Esophagus (tissue), 2 donors: ENCODE data around the gene MRRF. TPM values are rescaled to one million over a fixed set of nuclear protein-coding genes. Genes with fewer than 3 reads are reported as not detected.

Source experiments
- H3K27ac ChIP-seq, 2 donors: one replicate each; pipeline ENCODE4 v1.5.1; 2013; ENCODE audit warnings: low read depth in 2 of 2, mild to moderate bottlenecking in 2 of 2, inconsistent platforms in 1 of 2, low read length in 1 of 2, moderate library complexity in 1 of 2
- H3K27me3 ChIP-seq, 2 donors: one replicate each; pipeline ENCODE4 v1.6.1; 2013; ENCODE audit warnings: low read length in 2 of 2, control low read depth in 1 of 2, mild to moderate bottlenecking in 1 of 2; ENCODE audit not compliant: insufficient read depth in 2 of 2, control insufficient read depth in 1 of 2
- H3K36me3 ChIP-seq, 2 donors: one replicate each; pipeline ENCODE4 v1.6.1; 2013; ENCODE audit warnings: low read length in 1 of 2; ENCODE audit not compliant: control insufficient read depth in 2 of 2, insufficient read depth in 2 of 2
- H3K4me1 ChIP-seq, 2 donors: one replicate each; pipeline ENCODE4 v1.6.1; 2013; ENCODE audit warnings: low read length in 1 of 2; ENCODE audit not compliant: control insufficient read depth in 2 of 2, insufficient read depth in 2 of 2
- H3K4me3 ChIP-seq, 2 donors: one replicate each; pipeline ENCODE4 v1.5.1; 2013; ENCODE audit warnings: low read length in 2 of 2, mild to moderate bottlenecking in 2 of 2, low read depth in 1 of 2, moderate library complexity in 1 of 2
- H3K9me3 ChIP-seq, 2 donors: one replicate each; pipeline ENCODE4 v1.6.1; 2013; ENCODE audit warnings: mild to moderate bottlenecking in 2 of 2, low read depth in 1 of 2, low read length in 1 of 2, moderate library complexity in 1 of 2; ENCODE audit not compliant: control insufficient read depth in 2 of 2, insufficient read depth in 1 of 2
- WGBS, 2 donors: extraction: QIAGEN DNeasy Blood & Tissue Kit; methylation state at CpG; one replicate each; pipeline ENCODE4 v1.1.7; 2013; 5-methylcytosine and 5-hydroxymethylcytosine counted together
- polyA plus RNA-seq, 2 donors: library from polyadenylated mRNA; stranded (reverse); fragments of 200-250 nt; gene quantifications; one replicate each; pipeline ENCODE4 v1.2.3, GENCODE V29; 2013
- donor health status: healthy with polysubstance abuse.
- donor health status: Bipolar disorder and iron deficiency.

The MRRF gene
- polyA plus RNA-seq, 2 donors, result 22.4 to 36.3 TPM

DNA sequence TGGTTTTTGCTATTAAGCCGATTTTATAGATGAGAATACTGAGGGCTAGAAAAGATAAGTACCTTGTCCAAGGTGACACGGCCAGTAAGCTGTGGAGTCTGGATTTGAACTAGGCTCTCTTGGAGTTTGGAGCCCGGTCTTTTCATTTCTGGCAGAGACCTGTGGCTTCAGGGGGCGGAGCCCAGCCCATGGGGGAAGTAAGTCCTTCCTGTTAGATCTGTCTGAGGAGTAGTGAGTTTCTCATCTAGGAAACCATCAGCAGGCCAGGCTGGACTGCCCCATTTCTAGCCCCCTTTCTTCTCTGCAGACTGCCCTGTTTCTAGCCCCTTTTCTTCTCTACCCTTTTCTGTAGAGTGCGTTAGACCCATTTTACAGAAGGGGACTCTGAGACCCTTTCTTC, 105.6 kb downstream of the MRRF start:
- Histone ChIP-seq H3K9me3 (no peaks in the 10 kb centered on the region), H3K36me3 (no peaks in the 10 kb centered on the region), H3K27me3 (no peaks in the 10 kb centered on the region), H3K4me3 (peak overlapping the region in 1 of 2 donors; percentile 57), H3K27ac (peak overlapping the region; percentile 69 to 80), H3K4me1 (peaks cover 8 to 27% of the 10 kb centered on the region in 2 donors)
- WGBS, 2 donors, result 62 to 65% methylated on average over 5 of the region's 5 CpGs

DNA sequence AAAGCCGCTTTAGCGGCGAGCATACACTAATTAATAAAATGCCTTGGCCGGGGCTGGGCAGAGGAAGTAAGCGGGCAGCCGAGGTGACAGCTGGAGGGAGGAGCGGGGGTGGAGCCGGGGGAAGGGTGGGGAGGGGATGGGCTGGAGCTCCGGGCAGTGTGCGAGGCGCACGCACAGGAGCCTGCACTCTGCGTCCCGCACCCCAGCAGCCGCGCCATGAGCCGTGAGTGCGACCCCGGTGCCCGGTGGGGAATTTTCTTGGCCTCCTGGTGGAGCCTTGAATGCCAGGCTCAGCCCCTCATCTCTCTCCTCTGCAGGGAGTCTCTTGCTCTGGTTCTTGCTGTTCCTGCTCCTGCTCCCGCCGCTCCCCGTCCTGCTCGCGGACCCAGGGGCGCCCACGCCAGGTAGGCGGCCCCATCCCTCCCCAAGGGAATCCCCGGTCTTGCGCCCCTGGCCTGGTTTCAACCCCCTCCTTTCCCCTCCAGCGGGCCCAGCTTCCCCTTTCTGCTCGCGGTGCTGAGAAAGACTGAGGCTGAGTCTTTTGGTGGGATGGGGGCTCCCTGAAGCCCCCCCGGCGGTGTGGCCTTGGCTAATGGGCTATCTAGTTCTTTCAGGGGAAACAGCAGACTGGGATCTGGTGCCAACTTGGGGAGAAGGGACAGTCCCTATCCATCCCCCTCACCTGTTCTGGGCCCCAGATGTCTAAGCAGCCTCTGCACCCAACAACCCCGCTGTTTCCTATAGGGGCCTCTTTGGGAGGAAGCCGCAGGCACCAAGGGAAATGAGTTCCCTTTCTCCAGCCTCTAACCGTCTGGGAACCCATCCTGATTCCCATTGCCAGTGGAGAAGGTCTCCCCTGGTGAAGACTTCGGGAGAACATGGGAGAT, 106.4 kb downstream of the MRRF start, which contains the start of gene PTGS1:
Gene PTGS1, plus strand, starts transcription at position 156 of the 887 bp plus-strand sequence. Its CDS starts 61 bp downstream, at position 217.
- 8 to 9% methylated on average over 26 to 39 of the region's 39 CpGs for whole genome bisulfite sequencing, 2 donors
- peaks cover 0 to 4% of the 10 kb centered on the region in 2 donors for H3K36me3 ChIP-seq
- H3K27me3 ChIP-seq, result no peaks in the 10 kb centered on the region
- H3K27ac ChIP-seq, result peak within 1 kb of the TSS; percentile 69 to 85
- peaks cover 11 to 33% of the 10 kb centered on the region in 2 donors for H3K4me1 ChIP-seq
- no peaks in the 10 kb centered on the region for H3K9me3 ChIP-seq
- peak within 1 kb of the TSS; percentile 54 to 57 for H3K4me3 ChIP-seq

DNA sequence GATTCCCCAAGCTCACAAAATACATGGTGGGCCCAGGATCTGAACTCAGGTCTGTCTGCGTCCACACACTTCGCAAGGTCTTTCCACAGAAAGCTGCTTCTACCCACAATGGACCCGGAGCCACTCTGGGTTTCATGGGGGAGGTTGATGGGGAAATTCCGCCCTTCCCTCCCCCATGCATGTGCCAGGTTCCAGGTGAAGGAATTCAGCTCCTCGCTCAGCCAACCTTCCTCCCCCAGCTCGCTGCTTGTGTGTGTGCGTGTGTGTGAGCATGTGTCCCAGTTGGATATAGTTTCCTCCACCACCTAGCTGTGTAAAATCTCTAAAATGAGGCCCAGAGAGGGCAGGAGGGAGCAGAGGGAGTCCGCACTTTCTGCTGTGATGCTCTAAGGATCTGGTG, 107.2 kb downstream of the MRRF start:
- peak overlapping the region; percentile 1 to 57 for H3K4me3 ChIP-seq
- WGBS, 2 donors, result 84 to 86% methylated on average over 8 of the region's 8 CpGs
- H3K27ac ChIP-seq, result peak overlapping the region in 1 of 2 donors; percentile 14
- H3K9me3 ChIP-seq, result no peaks in the 10 kb centered on the region
- peaks cover 14 to 34% of the 10 kb centered on the region in 2 donors for H3K4me1 ChIP-seq
- no peaks in the 10 kb centered on the region for H3K27me3 ChIP-seq
- peaks cover 0 to 4% of the 10 kb centered on the region in 2 donors for H3K36me3 ChIP-seq

DNA sequence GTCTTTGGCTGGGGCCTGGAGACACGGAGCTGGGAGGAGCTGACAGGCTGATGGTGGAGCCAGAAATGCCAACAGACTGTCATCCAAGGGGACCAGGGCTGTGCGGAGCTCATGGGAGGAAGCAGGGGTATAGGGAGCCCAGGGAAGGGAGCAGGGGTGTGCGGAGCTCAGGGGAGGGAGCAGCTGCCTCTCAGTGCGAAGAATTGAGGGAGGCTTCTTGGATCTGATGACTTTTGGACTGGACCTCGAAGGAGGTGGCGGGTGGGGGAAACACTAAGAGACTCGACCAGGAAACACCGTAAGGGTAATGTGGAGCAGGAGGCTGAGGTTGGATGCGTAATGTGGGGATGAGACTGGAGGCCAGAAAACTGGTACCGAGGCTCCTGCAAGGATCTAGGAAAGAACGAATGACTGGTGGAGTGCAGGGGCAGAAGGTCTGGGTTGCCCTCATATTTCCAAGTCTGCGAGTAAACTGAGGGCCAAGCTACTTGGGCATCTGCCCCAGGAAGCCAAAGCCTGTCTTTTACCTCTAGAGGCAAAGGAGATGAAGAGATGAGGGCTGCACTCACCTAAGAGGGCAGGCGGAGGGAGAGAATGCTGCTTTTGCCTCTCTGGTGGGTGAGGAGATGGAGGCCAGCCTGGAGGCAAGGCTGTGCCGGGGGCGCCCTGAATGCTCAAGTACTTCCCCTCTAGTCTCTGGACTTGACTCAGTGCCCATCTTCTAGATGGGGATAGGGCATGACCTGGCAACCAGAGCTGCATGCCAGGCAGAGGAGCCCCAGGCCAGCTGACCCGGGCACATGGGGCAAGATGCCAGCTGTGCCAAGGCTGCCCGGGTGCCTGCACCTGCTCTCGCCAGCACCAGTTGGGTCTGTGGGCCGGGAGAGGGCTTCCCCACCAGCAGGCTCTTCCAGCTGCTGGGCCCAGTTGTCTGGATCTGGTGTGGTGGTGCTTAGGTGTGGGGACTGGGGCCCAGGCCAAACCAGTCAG, 108.5 kb downstream of the MRRF start:
- peaks cover 0 to 4% of the 10 kb centered on the region in 2 donors for H3K36me3 ChIP-seq
- H3K4me3 ChIP-seq, result no peak overlapping the region
- H3K27me3 ChIP-seq, result no peaks in the 10 kb centered on the region
- no peaks in the 10 kb centered on the region for H3K9me3 ChIP-seq
- 74 to 78% methylated on average over 19 of the region's 19 CpGs for WGBS, 2 donors
- H3K27ac ChIP-seq, result peak overlapping the region in 1 of 2 donors; percentile 34
- peaks cover 16 to 31% of the 10 kb centered on the region in 2 donors for H3K4me1 ChIP-seq

DNA sequence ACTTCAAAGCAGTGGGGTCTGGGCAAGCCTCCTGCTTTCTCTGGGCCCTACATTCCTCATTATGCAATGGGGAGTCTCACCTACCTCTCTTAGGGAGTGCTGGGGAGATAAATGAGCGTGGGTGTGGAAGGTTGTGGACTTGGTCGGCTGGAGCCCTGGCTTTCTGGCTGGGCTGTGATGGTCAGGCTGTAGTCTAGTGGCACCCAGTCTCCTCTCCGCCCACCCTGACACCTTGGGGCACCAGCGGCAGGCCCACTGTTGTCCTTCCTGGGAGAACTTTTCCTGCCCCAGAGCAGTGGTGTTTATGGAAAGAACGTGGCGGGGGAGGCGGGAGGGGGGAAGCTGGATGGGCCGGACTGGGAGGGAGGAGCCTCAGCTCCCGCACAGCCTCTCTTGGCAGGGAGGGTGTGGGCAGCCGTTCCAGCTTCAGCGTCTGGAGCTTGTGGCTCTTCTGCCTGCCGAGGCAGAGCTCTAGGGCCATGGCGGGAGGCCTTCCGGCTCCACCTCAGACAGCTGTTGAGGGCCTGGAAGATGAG, 110.3 kb downstream of the MRRF start:
- peaks cover 7 to 18% of the 10 kb centered on the region in 2 donors for H3K4me1 ChIP-seq
- peaks cover 0 to 7% of the 10 kb centered on the region in 2 donors for H3K36me3 ChIP-seq
- 19 to 28% methylated on average over 12 to 14 of the region's 14 CpGs for WGBS, 2 donors
- H3K27me3 ChIP-seq, result no peaks in the 10 kb centered on the region
- peak overlapping the region; percentile 61 to 88 for H3K27ac ChIP-seq
- H3K4me3 ChIP-seq, result peak overlapping the region in 1 of 2 donors; percentile 0
- H3K9me3 ChIP-seq, result no peaks in the 10 kb centered on the region

DNA sequence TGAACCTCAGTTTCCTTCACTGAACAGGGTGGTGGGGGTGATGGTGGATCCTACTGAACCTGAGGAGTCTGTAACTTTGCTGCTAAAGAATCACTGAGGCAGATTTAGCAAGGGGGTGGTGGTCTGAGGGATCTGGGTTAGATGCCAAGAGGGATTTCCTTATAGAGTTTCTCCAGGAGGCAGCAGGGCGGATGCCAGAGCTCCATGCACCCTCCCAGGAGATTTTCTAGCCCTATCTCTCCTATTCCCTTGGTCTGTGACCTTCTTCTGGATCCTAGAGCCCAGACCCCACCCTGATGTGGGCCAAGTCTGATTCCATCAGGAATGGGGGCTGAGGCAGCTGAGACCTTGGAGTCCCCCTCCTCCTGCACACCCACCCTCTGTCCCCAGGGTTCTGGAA, 112.1 kb downstream of the MRRF start:
- peak overlapping the region in 1 of 2 donors; percentile 56 for H3K27ac ChIP-seq
- H3K4me3 ChIP-seq, result no peak overlapping the region
- 80 to 94% methylated on average over 1 of the region's 1 CpG for WGBS, 2 donors
- H3K4me1 ChIP-seq, result peaks cover 7 to 18% of the 10 kb centered on the region in 2 donors
- H3K27me3 ChIP-seq, result no peaks in the 10 kb centered on the region
- H3K9me3 ChIP-seq, result no peaks in the 10 kb centered on the region
- H3K36me3 ChIP-seq, result peaks cover 0 to 9% of the 10 kb centered on the region in 2 donors

DNA sequence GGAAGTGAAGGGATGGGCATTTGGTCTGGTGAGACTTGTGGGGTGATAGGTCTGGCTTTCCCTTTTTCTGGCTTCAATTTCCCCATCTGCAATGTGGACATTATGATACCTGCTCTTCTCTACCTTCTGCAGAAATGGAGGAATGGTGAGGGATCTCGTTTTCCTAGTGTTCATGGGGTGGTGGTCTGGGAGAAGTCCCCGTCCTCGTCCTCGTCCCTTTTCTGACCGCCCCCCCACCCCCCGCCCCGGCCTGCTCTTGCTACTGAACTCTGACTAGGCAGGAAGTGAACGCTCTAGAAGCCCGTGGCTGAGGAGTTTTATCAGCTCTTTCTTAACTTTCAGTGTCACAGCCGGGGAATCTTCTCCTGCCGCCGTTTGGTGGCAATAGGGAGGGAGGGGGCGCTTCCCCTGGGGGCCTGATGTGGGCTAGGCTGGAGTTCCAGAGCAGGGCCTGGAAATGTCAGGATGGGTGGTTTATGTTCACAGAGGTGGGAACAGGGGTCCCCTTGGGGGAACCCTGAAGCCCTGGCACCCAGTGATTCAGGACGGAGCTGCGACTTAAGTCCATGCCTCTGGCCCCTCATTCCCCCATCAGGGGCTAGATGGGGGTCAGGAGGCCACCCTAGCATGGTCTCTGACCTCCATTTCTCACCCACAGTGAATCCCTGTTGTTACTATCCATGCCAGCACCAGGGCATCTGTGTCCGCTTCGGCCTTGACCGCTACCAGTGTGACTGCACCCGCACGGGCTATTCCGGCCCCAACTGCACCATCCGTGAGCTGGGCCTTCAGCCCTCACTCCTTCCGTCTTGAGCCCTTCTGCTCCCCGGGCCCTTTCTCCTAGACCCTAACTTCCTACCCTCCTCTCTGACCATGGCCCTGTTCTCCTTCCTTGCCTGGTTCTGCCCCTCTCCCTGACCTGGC, 112.8 kb downstream of the MRRF start:
- Histone ChIP-seq H3K9me3 (no peaks in the 10 kb centered on the region), H3K4me3 (no peak overlapping the region), H3K4me1 (peaks cover 7 to 18% of the 10 kb centered on the region in 2 donors), H3K27me3 (no peaks in the 10 kb centered on the region), H3K36me3 (peaks cover 0 to 9% of the 10 kb centered on the region in 2 donors), H3K27ac (peak overlapping the region in 1 of 2 donors; percentile 56)
- WGBS, 2 donors, result 78 to 82% methylated on average over 24 of the region's 24 CpGs

DNA sequence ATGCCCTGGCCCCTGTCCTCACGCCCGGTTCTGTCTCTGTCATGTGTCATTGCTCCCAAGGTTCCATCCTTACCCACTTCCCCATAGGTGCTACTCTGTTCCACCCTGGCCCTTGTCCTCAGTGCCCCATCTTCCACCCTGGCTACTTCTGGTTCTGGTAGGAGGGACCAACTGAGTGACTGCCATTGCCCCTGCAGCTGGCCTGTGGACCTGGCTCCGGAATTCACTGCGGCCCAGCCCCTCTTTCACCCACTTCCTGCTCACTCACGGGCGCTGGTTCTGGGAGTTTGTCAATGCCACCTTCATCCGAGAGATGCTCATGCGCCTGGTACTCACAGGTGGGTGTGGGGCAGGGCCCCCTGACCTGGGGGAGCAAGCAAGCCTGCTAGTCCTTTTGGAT, 113.6 kb downstream of the MRRF start:
- peaks cover 7 to 18% of the 10 kb centered on the region in 2 donors for H3K4me1 ChIP-seq
- no peak overlapping the region for H3K27ac ChIP-seq
- WGBS, 2 donors, result 87 to 92% methylated on average over 8 of the region's 8 CpGs

More for the DNA sequence above, 113.6 kb downstream of the MRRF start:
- Histone ChIP-seq H3K9me3 (no peaks in the 10 kb centered on the region), H3K36me3 (peaks cover 0 to 9% of the 10 kb centered on the region in 2 donors), H3K4me3 (no peak overlapping the region), H3K27me3 (no peaks in the 10 kb centered on the region)
